Chondrocyte (in vitro differentiated cells): ENCODE measurements around the gene WRAP53. TPM values are rescaled to one million over a fixed set of nuclear protein-coding genes. Genes with fewer than 3 reads are reported as not detected.

Experiments used
- DNase-seq: peaks from one replicate; pipeline ENCODE4 v3.0.0; 2021; ENCODE audit warnings: mixed read lengths, low spot score
- H3K27ac Mint-ChIP-seq: one replicate; pipeline ENCODE4 v1.8.0; 2021; ENCODE audit warnings: mild to moderate bottlenecking, moderate library complexity, mixed read lengths; ENCODE audit not compliant: unreplicated experiment
- H3K27me3 Mint-ChIP-seq: 2 replicates; pipeline ENCODE4 v1.8.0; 2021; ENCODE audit warnings: low read depth, mixed read lengths
- H3K36me3 Mint-ChIP-seq: 2 replicates; pipeline ENCODE4 v1.8.0; 2021; ENCODE audit warnings: low read depth, mixed read lengths
- H3K4me1 Mint-ChIP-seq: 2 replicates; pipeline ENCODE4 v1.8.0; 2021; ENCODE audit warnings: low read depth, mild to moderate bottlenecking, mixed read lengths
- H3K4me3 Mint-ChIP-seq: one replicate; pipeline ENCODE4 v1.8.0; 2021; ENCODE audit warnings: mild to moderate bottlenecking, moderate library complexity, mixed read lengths; ENCODE audit not compliant: unreplicated experiment
- H3K9me3 Mint-ChIP-seq: 2 replicates; pipeline ENCODE4 v1.8.0; 2021; ENCODE audit warnings: low read depth, mixed read lengths
- total RNA-seq: library from RNA; stranded (reverse); gene quantifications from 3 replicates; pipeline ENCODE4 v1.2.1, GENCODE V29; 2021
- TF ChIP-seq, protein P1 (sequence below): fragments of 200-600 bp; sonication (generic); IDR thresholded peaks from 2 replicates; pipeline ENCODE4 v1.5.0; 2021; ENCODE audit warnings: antibody characterized with exemption, mild to moderate bottlenecking, moderate library complexity

WRAP53 gene
- total RNA-seq, 1 donor from 2014 or later, result 7.1 TPM

DNA sequence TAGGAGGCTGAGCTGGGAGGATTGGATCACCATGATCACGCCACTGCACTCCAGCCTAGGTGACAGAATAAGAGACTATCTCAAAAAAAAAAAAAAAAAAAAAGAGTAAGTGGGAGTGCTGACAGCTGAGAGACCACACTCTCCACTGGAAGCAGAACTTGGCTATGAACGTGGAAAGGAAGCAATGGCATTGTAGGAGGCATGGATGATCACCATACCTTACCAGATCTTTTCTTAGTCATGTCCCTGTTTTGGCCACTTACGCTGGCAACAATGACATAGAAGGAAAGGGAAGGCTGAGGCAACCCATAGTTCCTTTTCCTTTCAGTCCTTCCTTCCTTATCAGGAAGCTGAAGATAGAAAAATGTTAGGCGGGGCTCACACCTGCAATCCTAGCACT lies 41.3 kb upstream of the WRAP53 start:
- Mint-ChIP-seq H3K27ac (no peak overlapping the region), H3K36me3 (no peaks in the 10 kb centered on the region), H3K4me3 (no peak overlapping the region), H3K9me3 (no peaks in the 10 kb centered on the region), H3K4me1 (peaks cover 15% of the 10 kb centered on the region), H3K27me3 (peaks cover 15% of the 10 kb centered on the region)
- no peak for DNase-seq
- TF ChIP-seq, protein P1, sequence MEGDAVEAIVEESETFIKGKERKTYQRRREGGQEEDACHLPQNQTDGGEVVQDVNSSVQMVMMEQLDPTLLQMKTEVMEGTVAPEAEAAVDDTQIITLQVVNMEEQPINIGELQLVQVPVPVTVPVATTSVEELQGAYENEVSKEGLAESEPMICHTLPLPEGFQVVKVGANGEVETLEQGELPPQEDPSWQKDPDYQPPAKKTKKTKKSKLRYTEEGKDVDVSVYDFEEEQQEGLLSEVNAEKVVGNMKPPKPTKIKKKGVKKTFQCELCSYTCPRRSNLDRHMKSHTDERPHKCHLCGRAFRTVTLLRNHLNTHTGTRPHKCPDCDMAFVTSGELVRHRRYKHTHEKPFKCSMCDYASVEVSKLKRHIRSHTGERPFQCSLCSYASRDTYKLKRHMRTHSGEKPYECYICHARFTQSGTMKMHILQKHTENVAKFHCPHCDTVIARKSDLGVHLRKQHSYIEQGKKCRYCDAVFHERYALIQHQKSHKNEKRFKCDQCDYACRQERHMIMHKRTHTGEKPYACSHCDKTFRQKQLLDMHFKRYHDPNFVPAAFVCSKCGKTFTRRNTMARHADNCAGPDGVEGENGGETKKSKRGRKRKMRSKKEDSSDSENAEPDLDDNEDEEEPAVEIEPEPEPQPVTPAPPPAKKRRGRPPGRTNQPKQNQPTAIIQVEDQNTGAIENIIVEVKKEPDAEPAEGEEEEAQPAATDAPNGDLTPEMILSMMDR, result no peak

DNA sequence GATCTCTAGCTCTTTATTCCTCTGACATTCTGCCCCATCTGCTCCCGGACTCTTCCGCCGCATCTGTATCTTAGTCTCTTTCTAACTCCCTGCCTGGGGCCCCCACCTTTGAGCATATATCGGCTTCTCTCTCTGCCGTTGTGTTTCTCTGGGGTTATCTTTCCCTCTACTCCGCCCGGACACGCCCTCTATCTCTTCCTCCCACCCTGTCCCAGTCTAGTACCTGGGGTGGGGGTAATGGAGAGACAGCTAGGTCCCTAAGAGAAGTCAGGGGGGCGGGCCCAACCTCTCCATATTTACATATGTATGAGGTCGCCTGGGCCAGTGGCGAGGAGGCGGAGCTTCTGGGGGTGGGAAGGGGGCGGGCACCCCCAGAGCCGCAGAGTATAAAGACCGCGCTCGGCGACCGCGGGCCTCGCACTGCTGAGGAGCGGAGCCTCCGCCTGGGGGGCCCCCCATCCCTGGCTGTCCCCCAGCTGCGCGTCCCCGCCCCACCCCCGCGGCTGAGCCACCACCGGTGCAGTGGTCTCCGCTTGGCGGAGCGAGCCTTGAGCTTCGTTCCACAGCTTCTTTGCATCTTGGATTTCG lies 37.7 kb upstream of the WRAP53 start, which contains the start of gene ATP1B2:
Gene ATP1B2 (plus strand): TSS at position 418 of the 588 bp plus-strand sequence. CDS start 593 bp downstream, outside the sequence.
- Mint-ChIP-seq H3K9me3 (no peaks in the 10 kb centered on the region), H3K27me3 (peaks cover 15% of the 10 kb centered on the region), H3K4me1 (peaks cover 19% of the 10 kb centered on the region), H3K36me3 (no peaks in the 10 kb centered on the region), H3K27ac (no peak within 1 kb of the TSS), H3K4me3 (peak within 1 kb of the TSS; percentile 69)
- TF ChIP-seq, protein P1, result no peak
- no peak for DNase-seq

DNA sequence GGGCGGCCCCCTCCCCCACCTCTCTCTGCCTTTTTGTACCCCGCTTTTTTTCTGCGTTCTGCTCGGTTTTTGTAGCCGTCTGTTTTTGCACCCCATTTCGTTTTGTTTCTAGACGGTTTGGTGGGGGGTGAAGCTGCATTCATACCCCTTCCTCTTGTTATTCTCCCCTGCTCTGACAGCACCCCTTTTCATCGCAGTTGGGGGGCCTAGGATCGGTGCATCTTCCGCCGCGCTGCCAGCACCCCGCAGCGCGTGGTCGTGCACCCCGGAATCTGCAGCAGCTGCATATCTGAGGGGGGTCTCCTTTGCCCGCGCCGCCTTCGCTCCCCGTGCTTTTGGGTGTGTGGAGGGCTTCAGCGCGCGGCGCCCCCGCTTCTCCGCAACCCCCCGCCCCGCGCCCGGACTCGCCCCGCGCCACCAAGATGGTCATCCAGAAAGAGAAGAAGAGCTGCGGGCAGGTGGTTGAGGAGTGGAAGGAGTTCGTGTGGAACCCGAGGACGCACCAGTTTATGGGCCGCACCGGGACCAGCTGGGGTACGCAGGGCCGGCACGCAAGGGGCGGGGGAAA lies 37.1 kb upstream of the WRAP53 start:
- H3K4me1 Mint-ChIP-seq, result peaks cover 19% of the 10 kb centered on the region
- H3K4me3 Mint-ChIP-seq, result peak overlapping the region; percentile 69
- H3K36me3 Mint-ChIP-seq, result no peaks in the 10 kb centered on the region
- peaks cover 15% of the 10 kb centered on the region for H3K27me3 Mint-ChIP-seq
- H3K9me3 Mint-ChIP-seq, result no peaks in the 10 kb centered on the region
- no peak for DNase-seq
- H3K27ac Mint-ChIP-seq, result no peak overlapping the region
- TF ChIP-seq, protein P1, result no peak

DNA sequence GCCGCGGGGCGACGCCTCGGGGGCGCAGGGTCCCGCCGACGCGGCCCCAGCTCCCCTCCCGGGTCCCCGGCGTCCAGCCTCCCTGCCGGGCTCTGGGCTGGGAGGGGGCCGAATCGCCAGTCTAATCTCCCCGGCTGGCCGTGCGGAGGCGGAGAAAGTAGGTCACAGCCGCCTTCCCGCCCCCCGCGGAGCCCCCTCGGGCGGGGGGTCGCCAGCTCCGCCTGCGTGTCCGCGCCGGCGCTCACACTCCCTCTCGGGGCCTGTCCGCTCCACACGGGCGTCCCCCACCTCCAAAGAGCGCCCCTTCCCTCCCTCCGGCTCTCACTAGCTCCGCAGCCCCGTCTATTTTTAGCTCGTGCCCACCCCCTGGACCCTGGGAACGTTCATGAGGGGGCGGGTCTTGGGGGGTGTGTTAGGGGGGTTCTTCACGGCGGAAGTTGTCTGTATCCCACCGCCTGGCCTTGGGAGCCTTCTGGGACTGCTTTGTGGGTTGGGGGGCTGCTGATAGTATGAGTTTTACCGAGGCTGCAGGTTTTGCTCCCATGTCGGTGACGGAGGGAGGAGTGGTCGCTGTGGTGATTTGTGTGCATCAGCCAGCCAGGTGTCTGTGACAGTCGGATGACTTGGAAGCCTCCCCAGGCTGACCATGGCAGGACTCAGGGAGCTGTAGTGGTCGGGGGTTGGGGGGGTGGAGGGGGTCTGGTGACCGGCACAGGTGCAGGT lies 36.5 kb upstream of the WRAP53 start:
- peaks cover 15% of the 10 kb centered on the region for H3K27me3 Mint-ChIP-seq
- H3K4me1 Mint-ChIP-seq, result peaks cover 19% of the 10 kb centered on the region
- DNase-seq, result no peak
- H3K4me3 Mint-ChIP-seq, result peak overlapping the region; percentile 45
- H3K36me3 Mint-ChIP-seq, result no peaks in the 10 kb centered on the region
- no peak overlapping the region for H3K27ac Mint-ChIP-seq
- H3K9me3 Mint-ChIP-seq, result no peaks in the 10 kb centered on the region
- TF ChIP-seq, protein P1, result peak; percentile 10
